ENCODE data around the gene DDX11.
A peak's percentile ranks its signal among the peaks of the same experiment; 100 is the strongest.
"Not testable (repeated sequence)": the region's sequence is repeated elsewhere in the genome, so short reads cannot be mapped to it uniquely, and the experiment has no call there.

DDX11 gene

DNA sequence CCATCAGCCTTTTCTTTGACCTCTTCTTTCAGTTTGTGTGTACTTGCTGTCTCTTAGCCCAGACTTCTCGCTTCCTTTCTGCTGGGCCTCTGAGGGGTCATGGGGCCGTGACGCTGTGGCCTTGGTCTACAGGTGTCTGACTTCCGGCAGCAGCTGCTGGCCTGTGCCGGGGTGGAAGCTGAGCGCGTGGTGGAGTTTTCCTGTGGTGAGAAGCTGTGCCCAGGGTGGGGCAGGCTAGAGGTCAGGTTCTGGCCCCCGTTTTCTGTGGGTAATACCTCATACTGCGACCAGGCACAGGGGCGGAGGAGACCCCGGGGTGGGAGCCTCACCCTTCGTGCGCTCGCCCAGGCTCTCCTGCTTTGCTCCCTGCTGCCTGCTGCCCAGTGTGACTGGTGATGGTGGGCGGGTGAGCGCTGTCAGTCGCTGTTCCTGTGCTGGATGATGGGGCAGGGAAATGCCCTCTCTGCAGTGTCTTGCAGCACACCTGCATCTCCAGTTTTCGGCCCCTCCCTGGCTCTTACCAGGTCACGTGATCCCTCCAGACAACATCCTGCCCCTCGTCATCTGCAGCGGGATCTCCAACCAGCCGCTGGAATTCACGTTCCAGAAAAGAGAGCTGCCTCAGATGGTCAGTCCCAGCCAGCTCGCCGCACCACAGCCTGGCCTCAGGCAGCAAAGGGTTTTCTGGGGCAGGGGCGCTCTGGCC lies 27.0 kb downstream of the DDX11 start:
- DNase-seq, result not testable (repeated sequence)

DNA sequence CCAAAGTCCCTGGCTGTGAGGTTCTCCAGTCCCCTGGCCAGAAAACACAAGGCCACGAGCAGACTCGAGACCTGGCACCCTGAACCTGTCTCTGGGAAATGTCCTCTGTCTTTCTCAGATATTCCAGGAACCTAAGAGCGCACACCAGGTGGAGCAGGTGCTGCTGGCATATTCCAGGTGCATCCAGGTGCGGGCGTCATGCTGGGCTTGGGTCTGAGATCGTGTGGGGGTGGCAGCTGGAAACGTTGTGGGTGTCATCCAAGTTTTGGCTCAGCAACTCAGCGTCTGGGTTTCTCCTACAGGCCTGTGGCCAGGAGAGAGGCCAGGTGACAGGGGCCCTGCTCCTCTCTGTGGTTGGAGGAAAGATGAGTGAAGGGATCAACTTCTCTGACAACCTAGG lies 28.5 kb downstream of the DDX11 start:
- not testable (repeated sequence) for DNase-seq

DNA sequence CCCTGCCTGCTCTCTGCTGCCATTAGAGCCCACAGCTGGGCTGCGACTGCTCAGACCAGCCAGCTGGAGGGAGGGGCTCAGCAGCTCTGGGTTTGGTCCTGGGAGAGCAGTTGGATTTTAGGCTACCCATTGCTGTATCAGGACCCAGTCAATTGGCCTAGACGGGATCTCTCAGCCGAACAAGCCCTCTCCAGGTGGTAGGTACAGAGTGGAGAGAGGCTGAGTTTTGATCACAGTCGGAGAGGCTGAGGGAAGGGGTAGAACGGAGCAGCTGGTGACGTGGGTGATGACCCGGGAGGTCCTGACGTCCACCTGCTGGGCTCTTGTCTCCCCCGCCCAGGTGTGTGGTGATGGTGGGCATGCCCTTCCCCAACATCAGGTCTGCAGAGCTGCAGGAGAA lies 28.9 kb downstream of the DDX11 start:
- not testable (repeated sequence) for DNase-seq

DNA sequence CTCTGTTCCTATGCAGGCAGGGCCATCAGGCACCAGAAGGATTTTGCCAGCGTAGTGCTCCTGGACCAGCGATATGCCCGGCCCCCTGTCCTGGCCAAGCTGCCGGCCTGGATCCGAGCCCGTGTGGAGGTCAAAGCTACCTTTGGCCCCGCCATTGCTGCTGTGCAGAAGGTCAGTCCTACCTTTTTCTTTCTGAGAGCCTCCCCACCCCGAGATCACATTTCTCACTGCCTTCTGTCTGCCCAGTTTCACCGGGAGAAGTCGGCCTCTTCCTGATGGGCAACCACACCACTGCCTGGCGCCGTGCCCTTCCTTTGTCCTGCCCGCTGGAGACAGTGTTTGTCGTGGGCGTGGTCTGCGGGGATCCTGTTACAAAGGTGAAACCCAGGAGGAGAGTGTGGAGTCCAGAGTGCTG lies 29.9 kb downstream of the DDX11 start:
- not testable (repeated sequence) for DNase-seq

DNA sequence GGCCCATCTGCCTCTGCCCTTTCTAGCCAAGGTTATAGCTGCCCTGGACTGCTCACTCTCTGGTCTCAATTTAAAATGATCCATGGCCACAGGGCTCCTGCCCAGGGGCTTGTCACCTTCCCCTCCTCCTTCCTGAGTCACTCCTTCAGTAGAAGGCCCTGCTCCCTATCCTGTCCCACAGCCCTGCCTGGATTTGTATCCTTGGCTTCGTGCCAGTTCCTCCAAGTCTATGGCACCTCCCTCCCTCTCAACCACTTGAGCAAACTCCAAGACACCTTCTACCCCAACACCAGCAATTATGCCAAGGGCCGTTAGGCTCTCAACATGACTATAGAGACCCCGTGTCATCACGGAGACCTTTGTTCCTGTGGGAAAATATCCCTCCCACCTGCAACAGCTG lies 30.6 kb downstream of the DDX11 start:
- DNase-seq, result not testable (repeated sequence)

DNA sequence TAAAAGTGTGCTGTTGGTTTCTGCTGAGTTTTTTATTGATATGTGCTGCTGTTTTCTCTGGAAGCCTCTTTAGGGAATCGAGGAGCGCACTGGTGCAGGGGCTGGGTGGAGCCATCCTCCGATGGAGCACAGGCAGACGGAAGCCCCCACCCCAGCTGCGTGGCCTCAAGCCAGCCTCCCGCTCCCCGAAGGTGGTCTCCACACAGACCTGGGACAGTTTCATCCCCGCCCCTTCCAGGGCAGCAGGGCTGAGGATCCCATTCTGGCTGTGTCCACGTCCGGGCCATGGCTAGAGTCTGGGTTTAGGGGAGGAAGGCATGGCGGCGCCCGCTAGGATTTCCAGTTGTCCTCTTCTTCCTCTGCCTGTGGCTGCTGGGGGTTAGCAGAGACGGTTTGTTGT lies 31.1 kb downstream of the DDX11 start:
- not testable (repeated sequence) for DNase-seq

DNA sequence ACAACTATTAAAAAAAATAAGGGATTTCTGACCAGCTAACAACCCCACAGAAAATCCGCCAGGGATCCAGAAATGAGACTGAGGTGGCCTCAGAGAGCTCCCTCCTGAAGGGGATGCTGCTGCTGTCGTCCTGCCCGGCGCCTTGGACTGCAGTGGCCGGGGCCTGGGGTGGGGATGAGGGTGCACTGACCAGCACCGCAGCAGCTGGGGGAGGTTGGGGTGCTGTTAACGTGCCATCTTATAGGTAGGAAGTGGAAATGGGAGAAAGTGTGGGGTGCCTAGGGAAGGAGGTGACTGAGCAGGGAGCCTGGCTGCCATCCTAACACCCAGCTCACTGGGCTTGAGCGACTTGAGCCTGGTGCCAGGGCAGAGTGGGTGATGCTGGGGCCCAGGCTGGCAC lies 32.0 kb downstream of the DDX11 start:
- DNase-seq, result no peak

DNA sequence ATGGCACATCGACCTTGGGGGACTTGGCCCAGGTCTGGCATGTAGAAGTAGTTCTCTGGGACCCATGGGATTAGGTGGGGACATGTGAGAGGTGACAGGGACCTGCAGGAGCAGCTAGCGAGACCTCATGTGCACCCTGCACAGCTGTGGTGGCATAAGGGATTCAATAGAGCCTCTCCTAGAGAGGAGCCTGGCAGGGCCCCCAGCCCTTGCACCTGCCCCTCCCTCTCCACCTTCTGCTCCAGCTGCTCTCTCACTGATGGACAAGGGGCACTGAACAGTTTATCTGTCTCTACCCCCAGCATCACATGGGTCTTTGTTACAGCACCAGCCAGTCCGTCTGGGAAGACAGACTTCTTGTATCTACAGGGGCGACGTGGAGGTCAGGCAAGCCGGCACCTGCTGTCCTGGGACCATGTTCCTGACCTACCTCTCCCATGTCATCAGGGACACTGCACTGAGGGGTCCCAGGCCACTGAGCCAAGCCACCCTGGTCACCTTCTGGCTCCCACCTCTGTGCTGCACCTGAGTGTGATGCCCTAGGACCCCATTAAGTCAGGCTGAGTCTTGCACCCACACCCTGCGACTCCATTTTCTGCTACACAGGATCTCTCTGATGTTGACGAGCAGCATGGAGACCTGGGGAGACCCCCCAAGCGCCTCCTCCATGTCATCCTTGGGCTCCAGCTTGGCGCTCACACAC lies 32.6 kb downstream of the DDX11 start:
- no peak for DNase-seq

DNA sequence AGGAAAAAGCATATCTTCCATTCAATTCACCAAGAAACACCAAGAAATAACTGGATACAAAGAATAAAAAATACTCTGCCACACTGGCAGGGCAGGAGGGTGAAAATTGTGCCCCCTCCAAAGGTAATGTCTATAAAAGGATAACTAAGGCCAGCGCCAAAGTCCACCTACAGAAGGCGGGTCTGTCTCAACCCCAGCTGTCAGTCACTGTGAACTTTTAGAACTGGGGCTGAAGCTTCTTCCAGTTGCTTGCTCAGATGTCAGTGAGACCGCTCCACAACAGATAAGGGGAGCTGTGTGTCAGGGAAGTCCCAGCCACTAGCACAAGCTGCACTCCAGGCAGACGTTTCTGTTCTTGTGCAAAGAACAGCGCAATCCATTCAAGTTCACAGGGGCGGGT lies 36.1 kb downstream of the DDX11 start:
- DNase-seq, result not testable (repeated sequence)

DNA sequence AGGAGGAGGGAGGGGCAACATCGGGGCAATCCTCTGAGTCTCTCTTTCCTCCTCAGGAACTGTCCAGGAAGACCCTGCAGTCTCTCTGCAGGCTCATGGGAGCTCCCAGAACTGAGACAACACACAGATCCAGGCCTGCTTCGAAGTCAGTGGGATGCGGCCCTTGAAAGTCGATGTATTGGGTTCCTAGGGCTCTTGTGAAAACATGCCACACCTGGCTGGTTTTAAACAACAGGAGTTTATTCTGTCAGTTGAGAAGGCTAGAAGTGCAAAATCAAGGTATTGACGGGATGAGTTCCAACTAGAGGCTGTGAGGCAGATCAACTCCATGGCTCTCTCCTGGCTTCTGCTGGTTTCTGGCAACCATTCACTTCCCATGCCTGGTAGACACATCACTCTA lies 36.6 kb downstream of the DDX11 start:
- not testable (repeated sequence) for DNase-seq

DNA sequence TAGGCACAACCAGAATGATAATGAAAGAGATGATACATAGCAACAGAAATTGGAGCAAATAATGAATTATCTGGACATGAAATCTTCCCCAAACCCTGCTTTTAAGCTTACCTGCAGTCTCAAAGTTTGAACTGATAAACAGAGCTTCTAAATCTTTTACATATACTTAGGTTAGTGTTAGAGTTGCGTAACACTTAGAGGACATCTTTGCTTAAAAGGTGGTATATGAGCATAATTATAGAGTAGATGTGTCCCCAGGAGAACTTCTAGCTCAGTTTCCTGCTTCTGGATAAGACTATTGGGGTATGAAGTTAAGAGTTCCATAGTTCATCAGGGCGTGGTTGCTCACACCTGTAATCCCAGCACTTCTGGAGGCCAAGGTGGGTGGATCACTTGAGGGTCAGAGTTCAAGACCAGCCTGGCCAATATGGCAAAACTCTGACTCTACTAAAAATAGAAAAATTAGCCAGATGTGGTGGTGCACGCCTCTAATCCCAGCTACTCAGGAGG lies 41.5 kb downstream of the DDX11 start:
- DNase-seq, result not testable (repeated sequence)

DNA sequence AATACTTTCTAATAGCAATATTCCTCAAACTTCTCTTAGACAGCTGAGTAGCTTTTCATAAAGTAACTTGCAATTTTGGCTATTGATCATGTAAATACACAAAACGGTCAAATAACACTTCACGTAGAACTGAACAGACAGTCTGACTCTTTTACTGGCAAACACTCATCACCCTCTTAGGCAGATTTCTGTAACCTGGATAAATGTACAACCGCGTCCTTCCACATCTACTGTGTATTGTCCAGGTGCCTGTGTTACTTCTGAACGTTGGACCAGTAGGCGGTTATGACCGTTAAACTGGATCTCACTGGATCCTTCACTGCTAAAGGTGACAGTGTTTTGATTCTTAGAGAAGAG lies 43.2 kb downstream of the DDX11 start:
- not testable (repeated sequence) for DNase-seq

DNA sequence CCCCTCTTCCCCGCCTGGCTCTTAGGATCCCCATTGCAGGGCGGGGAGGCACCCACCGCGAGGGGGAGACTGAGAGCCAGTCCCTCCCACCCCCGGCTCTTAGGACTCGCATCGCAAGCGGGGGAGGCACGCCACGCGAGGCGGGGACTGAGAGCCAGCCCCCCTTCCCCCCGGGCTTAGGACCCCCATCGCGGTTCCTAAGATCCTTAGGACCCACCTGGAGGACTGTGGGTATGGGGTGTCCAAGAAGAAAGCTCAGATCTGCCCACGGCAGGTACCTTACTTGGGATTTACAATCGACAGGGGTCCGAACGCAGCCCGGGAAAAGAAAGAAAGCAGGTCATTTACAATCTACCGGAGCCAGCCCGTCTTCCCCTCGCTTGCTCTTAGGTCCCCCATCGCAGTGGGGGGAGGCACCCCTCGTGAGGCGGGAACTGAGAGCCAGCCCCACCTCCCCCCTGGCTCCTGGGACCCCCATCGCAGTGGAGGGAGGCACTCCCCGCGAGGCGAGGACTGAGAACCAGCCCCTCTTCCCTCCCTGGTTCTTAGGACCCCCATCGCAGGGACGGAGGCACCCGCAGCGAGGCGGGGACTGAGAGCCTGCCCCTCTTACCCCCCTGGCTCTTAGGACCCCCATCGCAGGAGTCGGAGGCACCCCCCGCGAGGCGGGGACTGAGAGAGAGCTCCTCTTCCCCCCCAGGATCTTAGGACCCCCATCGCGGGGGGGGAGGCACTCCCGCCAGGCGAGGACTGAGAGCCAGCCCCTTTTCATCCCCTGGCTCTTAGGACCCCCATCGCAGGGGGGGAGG lies 43.7 kb downstream of the DDX11 start:
- peak; percentile 24 to 66 (median 36) for DNase-seq

DNA sequence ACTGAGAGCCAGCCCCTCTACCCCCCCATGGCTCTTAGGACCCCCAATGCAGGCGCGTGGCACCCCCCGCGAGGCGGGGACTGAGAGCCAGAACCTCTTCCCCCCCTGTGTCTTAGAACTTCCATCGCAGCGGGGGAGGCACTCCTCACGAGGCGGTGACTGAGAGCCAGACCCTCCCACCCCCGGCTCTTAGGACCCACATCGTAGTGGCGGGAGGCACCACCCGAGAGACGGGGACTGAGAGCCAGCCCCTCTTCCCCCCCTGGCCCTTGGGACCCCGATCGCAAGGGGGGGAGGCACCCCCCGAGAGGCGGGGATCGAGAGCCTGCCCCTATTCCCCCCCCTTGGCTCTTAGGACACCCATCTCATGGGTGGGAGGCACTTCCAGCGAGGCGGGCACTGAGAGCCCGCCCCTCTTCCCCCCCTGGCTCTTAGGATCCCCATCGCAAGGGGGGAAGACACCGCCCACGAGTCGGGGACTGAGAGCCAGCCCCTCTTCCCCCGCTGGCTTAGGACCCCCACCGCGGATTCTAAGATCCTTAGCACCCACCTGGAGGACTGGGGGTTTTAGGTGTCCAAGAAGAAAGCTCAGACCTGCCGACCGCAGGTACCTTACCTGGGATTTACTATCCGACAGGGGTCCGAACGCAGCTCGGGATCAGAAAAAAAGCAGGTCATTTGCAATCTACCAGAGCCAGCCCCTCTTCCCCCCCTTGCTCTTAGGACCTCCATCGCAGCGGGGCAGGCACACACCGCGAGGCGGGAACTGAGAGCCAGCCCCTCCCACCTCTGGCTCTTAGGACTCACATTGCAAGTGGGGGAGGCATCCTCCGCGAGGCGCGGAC lies 44.9 kb downstream of the DDX11 start:
- peak in 5 of 6 experiments; percentile 2 to 42 (median 26) for DNase-seq

DNA sequence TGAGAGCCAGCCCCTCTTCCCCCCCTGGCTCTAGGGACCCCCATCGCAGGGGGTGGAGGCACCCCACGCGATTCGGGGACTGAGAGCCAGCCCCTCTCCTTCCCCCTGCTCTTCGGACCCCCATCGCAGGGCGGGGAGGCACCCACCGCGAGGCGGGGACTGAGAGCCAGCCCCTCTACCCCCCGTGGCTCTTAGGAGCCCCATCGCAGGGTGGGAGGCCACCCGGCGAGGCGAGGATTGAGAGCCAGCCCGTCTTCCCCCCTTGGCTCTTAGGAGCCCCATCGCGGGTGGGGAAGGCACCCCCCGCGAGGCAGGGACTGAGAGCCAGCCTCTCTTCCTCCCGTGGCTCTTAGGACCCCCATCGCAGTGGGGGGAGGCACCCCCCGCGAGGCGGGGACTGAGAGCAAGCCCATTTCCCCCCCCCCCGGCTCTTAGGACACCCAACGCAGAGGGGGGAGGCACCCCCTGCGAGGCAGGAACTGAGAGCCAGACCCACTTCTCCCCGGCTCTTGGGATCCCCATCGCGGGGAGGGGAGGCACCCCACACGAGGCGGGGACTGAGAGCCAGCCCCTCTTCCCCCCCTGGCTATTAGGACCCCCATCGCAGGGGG lies 45.6 kb downstream of the DDX11 start:
- peak in 1 of 6 experiments; percentile 10 for DNase-seq

DNA sequence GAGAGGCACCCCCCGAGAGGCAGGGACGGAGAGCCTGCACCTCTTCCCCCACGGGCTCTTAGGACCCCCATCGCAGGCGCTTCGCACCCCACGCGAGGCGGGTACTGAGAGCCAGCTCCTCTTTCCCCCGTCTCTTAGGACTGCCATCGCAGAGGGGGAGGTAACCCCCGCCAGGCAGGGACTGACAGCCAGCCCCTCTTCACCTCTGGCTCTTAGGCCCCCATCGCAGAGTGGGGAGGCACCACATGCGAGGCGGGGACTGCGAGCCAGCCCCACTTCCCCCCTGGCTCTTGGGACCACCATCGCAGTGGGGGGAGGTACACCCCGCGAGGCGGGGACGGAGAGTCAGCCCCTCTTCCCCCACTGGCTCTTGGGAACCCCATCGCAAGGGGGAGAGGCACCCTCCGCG lies 46.1 kb downstream of the DDX11 start:
- DNase-seq, result no peak

DNA sequence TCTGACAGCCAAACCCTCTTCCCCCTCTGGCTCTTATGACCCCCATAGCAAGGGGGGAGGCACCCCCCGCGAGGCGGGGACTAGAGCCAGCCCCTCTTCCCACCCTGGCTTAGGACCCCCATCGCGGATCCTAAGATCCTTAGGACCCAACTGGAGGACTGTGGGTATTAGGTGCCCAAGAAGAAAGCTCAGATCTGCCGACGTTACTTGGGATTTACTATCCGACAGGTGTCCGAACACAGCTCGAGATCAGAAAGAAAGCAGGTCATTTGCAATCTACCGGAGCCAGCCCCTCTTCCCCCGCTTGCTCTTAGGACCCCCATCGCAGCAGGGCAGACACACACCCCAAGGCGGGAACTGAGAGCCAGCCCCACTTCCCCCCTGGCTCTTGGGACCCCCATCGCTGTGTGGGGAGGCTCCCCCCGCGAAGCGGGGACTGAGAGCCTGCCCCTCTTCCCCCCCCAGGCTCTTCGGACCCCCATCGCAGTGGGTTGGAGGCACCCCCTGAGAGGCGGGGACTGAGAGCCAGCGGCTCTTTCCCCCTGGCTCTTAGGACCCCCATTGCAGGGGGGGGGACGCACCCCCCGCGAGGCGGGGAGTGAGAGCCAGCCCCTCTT lies 46.8 kb downstream of the DDX11 start:
- no peak for DNase-seq

DNA sequence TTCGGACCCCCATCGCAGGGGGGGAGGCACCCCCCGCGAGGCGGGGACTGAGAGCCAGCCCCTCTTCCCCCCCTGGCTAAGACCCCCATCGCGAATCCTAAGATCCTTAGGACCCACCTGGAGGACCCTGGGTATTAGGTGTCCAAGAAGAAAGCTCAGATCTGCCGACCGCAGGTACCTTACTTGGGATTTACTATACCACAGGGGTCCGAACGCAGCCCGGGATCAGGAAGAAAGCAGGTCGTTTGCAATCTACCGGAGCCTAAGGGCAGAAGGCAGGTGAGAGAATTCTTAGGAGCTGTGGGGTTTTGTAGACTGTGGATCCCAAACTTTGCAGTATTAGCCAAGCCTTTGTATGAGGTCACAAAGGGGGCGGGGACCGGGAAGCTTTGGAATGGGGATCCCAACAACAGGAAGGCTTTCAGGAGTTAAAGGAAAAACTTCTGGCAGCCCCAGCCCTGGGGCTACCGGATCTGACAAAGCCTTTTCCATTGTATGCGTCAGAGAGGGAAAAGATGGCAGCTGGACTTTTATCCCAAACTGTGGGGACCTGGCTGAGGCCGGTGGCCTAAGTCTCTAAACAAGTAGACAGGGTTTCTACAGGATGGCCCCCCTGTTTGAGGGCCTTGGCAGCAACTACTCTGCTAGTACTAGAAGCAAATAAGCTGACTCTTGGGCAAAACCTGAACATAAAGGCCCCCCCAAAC lies 47.5 kb downstream of the DDX11 start:
- not testable (repeated sequence) for DNase-seq

DNA sequence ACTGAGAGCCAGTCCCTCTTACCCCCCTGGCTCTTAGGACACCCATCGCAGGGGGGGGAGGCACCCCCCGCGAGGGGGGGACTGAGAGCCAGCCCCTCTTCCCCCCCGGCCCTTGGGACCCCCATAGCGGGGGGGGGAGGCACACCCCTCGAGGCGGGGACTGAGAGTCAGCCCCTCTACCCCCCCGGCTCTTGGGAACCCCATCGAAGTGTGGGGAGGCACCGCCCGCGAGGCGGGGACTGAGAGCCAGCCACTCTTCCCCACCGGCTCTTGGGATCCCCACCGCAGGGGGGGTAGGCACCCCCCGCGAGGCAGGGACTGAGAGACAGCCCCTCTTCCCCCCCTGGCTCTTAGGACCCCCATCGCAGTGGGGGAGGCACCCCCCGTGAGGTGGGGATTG lies 48.8 kb downstream of the DDX11 start:
- no peak for DNase-seq

DNA sequence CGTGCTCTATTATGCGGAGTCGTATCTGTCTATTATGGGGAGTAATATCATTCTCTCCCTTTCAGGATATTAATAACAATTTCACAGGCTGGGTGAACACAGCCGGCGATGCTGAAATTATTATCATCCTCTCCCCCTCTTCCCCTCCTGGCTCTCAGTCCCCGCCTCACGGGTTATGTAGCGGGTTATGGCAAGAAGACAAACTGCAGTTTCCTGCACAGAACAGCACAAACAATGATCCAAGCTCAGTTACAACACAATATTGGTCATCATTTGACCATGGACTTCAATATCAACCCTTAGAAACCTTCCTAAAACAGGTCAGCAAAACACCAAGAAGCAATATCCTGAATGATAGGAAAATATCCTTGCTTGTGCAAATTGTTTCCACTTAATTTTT lies 50.5 kb downstream of the DDX11 start:
- not testable (repeated sequence) for DNase-seq

DNA sequence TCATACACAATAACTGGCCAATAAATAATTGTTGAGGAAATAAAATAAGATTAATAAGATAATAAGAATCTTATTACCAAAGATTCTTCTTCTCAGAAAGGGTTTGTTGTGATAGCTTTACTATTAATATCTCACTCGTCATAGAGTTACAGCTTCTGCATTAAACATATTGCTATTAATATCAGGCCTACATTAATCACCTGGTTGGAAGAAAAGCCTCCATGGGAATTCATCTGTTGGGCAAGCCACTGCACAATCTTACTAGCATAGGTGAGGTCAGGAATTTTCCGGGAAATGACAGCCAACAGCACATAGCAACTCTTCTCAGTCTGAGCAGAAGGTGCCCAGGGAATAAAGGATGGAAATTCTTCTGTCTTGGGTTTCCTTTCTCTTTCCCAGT lies 51.5 kb downstream of the DDX11 start:
- DNase-seq, result not testable (repeated sequence)
